VCaP (cell line): ENCODE measurements around the gene ATCAY.

Experiments
- H3K27ac ChIP-seq: fragments of 450-650 bp; 2 replicates; pipeline ENCODE4 v1.5.1; 2017
- CTCF ChIP-seq: fragments of 450-650 bp; conservative IDR thresholded peaks from 2 replicates; pipeline ENCODE4 v1.5.1; 2017; ENCODE audit warnings: mild to moderate bottlenecking, moderate library complexity

Gene ATCAY

GRCh38 chr19:3968556-3969434 is 88.3 kb downstream of the ATCAY start:
- no peak for TF ChIP-seq CTCF
- peak overlapping the region; percentile 65 for H3K27ac ChIP-seq

GRCh38 chr19:3969435-3970312 is 89.2 kb downstream of the ATCAY start:
- peak; percentile 17; the same call in 1 of the 2 replicates for TF ChIP-seq CTCF
- peak overlapping the region; percentile 65 for H3K27ac ChIP-seq

GRCh38 chr19:3970313-3970807 is 89.9 kb downstream of the ATCAY start:
- TF ChIP-seq CTCF = no peak
- H3K27ac ChIP-seq = peak overlapping the region; percentile 65

DNA sequence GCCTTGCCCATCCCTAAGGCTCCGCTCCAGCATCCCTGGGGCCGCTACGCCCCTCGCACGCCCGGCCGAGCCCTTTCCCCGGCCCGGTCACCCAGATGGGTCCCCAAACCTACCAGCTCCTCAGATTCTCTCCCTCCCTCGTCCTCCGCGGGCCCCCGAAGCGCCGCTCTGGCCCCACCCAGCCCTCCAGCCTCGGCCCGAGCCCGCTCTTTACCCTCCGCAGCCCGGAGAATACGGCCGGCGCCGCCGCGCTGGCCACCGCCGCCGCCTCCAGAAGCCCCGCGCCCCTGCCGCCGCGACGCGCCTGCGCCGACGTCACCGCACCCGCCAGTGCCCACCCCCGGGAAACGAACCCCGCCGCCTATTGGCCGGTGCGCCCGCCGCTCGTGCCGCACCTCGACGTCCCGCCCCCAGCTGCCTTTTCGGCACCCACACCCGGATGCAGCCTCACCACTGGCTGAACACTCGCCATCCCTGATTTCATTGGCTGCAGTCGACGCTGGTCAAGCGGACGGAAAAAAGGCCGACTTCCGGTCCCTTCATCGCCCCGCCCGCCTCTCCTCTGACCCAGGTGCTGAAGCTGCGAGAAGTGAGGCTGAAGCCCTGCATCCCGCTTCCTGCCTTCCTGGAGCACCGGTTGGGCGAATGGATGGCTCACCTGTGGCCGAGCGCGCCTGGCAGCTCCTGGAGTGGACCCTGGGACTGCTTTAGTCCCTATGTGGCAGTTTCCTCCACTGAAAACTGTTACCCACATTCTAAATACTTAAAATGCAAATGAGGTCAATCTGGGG is 90.5 kb downstream of the ATCAY start, which contains the start of gene DAPK3:
DAPK3 (minus strand) TSS at position 292 of the 791 bp plus-strand sequence. CDS start 1,364 bp downstream, outside the sequence.
- no peak for TF ChIP-seq CTCF
- H3K27ac ChIP-seq = peak within 1 kb of the TSS; percentile 65

DNA sequence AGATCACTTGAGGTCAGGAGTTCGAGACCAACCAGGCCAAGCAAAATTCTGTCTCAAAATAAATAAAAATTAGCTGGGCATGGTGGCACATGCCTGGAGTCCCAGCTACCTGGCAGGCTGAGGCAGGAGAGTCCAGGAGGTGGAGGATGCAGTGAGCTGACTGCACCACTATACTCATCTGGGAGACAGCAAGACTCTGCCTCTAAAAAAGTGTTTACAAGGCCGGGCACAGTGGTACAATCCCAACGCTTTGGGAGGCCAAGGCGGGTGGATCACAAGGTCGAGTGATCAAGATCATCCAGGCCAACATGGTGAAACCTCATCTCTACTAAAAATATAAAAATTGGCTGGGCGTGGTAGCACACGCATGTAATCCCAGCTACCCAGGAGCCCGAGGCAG is 94.7 kb downstream of the ATCAY start:
- no peak for TF ChIP-seq CTCF
- no peak overlapping the region for H3K27ac ChIP-seq

DNA sequence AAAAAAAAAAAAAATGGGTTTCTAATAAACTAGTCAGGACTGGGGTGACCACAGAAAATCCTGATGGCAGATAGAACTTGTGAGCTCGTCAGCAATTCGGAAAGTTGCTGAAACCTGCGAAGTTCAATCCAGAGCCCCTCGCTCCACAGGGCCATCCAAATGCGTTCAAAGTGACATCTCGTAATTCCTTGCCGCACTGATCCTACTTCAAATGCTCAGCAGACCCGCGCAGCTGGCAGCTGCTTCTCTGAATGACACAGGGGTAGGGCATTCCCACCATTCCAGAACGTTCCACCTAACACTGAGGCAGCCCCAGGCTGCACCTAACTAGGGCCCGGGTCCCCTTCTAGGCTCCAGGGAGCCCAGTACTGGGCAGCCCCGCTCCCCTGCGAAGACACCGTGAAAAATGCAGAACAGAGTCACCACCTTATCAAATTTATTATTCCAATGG is 95.2 kb downstream of the ATCAY start:
- H3K27ac ChIP-seq = no peak overlapping the region
- no peak for TF ChIP-seq CTCF
